GM19043 (cell line): Measurements from ENCODE around the gene LILRB5.
"Not testable (repeated sequence)": the region's sequence is repeated elsewhere in the genome, so short reads cannot be mapped to it uniquely, and the experiment has no call there.

ENCODE experiments used
- ATAC-seq: cut with Tn5 transposase; IDR thresholded peaks from one replicate; pipeline ENCODE4 v1.9.1; 2021; ENCODE audit warnings: low read depth; ENCODE audit not compliant: unreplicated experiment

Gene LILRB5

GRCh38 chr19:54257116-54257480 is at the start of gene LILRB5:
TSS of gene LILRB5 (minus strand) at chr19:54257273. CDS start at chr19:54257193, 80 bp downstream.
- ATAC-seq = no peak

GRCh38 chr19:54305141-54305540 is 48.1 kb upstream of the LILRB5 start:
- no peak for ATAC-seq

- ATAC-seq = no peak
Observed at GRCh38 chr19:54302257-54302656, 45.2 kb upstream of the LILRB5 start.

GRCh38 chr19:54299515-54299914 is 42.4 kb upstream of the LILRB5 start:
- no peak for ATAC-seq

- no peak for ATAC-seq
Observed at GRCh38 chr19:54299126-54299498, 42.0 kb upstream of the LILRB5 start.

GRCh38 chr19:54298357-54299125 is 41.5 kb upstream of the LILRB5 start:
- no peak for ATAC-seq

- ATAC-seq = no peak
Observed at GRCh38 chr19:54297759-54298305, 40.8 kb upstream of the LILRB5 start.

GRCh38 chr19:54294539-54294938 is 37.5 kb upstream of the LILRB5 start:
- no peak for ATAC-seq

GRCh38 chr19:54289160-54289559 is 32.1 kb upstream of the LILRB5 start:
- ATAC-seq = not testable (repeated sequence)

GRCh38 chr19:54287456-54287855 is 30.4 kb upstream of the LILRB5 start:
- no peak for ATAC-seq

- not testable (repeated sequence) for ATAC-seq
Observed at GRCh38 chr19:54286283-54286682, 29.2 kb upstream of the LILRB5 start.

GRCh38 chr19:54285427-54286056 is 28.5 kb upstream of the LILRB5 start:
- not testable (repeated sequence) for ATAC-seq

- ATAC-seq = no peak
Observed at GRCh38 chr19:54282686-54283470, 25.8 kb upstream of the LILRB5 start.

GRCh38 chr19:54281729-54282075 is 24.6 kb upstream of the LILRB5 start:
- not testable (repeated sequence) for ATAC-seq

GRCh38 chr19:54281007-54281728 is 24.1 kb upstream of the LILRB5 start, which contains the start of gene LILRB2:
TSS of gene LILRB2 (minus strand) at chr19:54281110. CDS start at chr19:54280496, 614 bp downstream.
- ATAC-seq = no peak

GRCh38 chr19:54280441-54280840 is 23.4 kb upstream of the LILRB5 start:
- not testable (repeated sequence) for ATAC-seq

GRCh38 chr19:54280025-54280424 is 23.0 kb upstream of the LILRB5 start:
- not testable (repeated sequence) for ATAC-seq

GRCh38 chr19:54279406-54279962 is 22.4 kb upstream of the LILRB5 start:
- no peak for ATAC-seq

GRCh38 chr19:54278571-54279195 is 21.6 kb upstream of the LILRB5 start:
- ATAC-seq = not testable (repeated sequence)

GRCh38 chr19:54278056-54278455 is 21.0 kb upstream of the LILRB5 start:
- not testable (repeated sequence) for ATAC-seq
